ENCODE results near the gene DUSP22. TPM values are rescaled to one million over a fixed set of nuclear protein-coding genes. Genes with fewer than 3 reads are reported as not detected.
"Not testable (repeated sequence)": the region's sequence is repeated elsewhere in the genome, so short reads cannot be mapped to it uniquely, and the experiment has no call there.

Gene DUSP22
- 50.0 TPM for total RNA-seq
- long read RNA-seq, transcript DUSP22-208 (6 exons, 1,166 nt), result minor isoform, 14 of 53 reads
- long read RNA-seq, transcript DUSP22-202 (7 exons, 3,098 nt), result major isoform, 30 of 53 reads
- long read RNA-seq, partial matches to known transcripts, result 1 of 53 reads
- long read RNA-seq, other reads (novel, unspliced or antisense), result 7 of 53 reads

DNA sequence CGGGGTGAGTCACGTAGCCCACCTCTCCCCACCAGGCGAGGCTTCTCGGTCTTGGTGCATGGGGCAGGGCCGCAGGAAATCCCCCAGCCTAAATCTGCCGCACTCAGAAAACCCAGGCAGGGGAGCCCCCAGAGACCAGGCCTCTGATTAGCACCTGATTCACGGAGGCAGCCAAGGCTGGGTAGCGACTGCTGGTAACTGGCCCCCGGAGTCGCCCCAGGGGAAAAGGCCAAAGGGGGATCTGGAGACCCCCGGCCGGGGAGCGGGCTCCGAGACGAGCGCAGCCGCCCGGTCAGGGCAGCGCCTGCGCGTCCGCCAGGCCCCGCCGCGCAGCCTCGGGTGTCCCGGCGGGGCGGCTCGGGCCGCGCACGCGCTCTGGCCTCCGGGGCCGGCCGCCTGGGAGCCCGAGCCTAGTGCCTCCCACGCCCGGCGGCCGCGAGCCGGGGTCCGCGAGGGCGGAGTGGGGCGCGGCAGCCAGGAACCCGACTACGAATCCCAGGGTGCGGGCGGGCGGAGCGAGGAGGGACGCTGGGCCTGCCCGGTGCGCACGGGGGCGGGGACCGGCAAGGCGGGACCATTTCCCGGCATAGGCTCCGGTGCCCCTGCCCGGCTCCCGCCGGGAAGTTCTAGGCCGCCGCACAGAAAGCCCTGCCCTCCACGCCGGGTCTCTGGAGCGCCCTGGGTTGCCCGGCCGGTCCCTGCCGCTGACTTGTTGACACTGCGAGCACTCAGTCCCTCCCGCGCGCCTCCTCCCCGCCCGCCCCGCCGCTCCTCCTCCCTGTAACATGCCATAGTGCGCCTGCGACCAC, at the start of gene DUSP22:
Gene DUSP22, plus strand, starts transcription at position 791 of the 809 bp plus-strand sequence. CDS start 53 bp downstream, outside the sequence.
- intact Hi-C loops (cut with DNase I), result loop anchor here (5.0 kb wide), 1 partner anchor 95 kb away; no protein-coding TSS in a partner anchor
- ATAC-seq (peak; percentile 92), DNase-seq (ENCODE audit: missing footprints) (peak; percentile 95)

- ATAC-seq (no peak), DNase-seq (ENCODE audit: missing footprints) (no peak)
- intact Hi-C loops (cut with DNase I), result no loop called here
These were observed 45.9 kb upstream of the DUSP22 start for GRCh38 chr6:246352-246751.

GRCh38 chr6:247351-247750, 44.9 kb upstream of the DUSP22 start:
- intact Hi-C loops (cut with DNase I), result no loop called here
- ATAC-seq (no peak), DNase-seq (ENCODE audit: missing footprints) (no peak)

GRCh38 chr6:248046-248445, 44.2 kb upstream of the DUSP22 start:
- DNase-seq (ENCODE audit: missing footprints); ATAC-seq; intact Hi-C loops (cut with DNase I): not testable (repeated sequence)

DNA sequence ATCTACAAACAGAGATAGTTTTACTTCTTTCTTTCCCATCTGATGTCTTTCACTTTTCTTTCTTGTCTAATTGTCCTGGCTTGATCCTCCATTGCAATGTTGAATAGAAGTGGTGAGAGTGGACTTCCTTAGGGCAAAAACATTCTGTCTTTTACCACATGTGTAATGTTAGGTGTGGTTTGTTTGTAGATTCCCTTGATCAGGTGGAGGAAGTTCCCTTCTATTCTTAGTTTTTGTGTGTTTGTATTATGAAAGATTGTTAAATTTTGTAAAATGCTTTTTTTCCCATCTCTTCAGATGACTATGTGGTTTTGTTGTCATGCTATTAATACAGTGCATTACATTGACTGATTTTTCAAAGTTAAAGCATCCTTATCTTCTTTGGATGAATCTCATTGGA, 41.6 kb upstream of the DUSP22 start:
- DNase-seq (ENCODE audit: missing footprints) (no peak), ATAC-seq (no peak)
- intact Hi-C loops (cut with DNase I), result no loop called here

DNA sequence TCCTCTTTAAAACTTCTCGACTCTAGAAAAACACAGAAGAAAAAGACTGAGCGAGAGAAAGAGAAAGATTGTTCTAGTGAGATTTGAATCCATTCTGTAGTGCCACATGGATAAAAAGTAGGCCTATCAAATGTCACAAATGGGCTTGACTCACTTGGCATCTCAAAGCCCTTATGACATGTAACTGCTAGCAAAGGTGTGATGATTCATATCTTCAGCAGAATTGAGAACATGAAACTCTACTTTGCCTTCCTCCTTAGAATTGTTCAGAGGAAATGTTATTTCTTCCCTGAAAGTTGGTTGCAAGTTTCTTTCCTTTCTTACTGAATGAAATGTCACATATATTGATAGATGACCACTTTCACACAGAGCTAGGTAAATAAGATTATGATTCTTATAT, 40.4 kb upstream of the DUSP22 start:
- DNase-seq (ENCODE audit: missing footprints), result no peak
- intact Hi-C loops (cut with DNase I), result no loop called here
- ATAC-seq, result no peak

DNA sequence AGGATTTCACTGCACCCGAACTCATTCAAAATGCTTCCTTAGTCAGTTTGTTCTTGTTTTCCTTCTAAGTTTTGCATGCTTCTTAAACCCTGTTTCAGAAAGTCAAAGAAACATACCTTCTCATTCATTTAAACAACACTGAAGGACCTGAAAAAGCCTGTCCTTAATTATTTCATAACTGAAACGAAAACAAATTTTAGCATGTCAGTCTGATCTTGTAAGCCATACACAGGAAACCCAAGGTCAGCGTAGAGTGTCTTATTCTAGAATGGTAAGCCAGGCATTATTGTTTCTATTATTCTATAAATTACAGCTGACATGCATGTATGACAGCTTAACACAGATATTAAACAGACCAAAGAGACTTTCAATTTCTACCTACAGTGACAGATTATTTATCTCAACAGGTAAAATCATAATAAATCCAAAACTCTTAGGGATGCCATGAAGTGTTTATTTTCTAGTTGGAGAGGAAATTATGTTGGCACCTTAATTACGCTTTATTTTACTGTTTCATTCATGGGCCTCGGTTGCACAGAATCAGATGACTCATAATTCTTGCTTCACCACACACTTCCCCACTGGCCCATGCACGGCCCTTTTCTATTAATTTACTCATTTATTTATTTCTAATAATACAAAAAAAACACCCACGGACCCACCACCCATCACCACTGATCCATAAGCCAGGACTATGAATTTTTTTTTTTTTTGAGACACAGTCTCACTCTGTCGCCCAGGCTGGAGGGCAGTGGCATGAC, 39.3 kb upstream of the DUSP22 start:
- DNase-seq (ENCODE audit: missing footprints) (no peak), ATAC-seq (no peak)
- intact Hi-C loops (cut with DNase I), result no loop called here

GRCh38 chr6:254016-254415, 38.3 kb upstream of the DUSP22 start:
- ATAC-seq, result no peak
- DNase-seq (ENCODE audit: missing footprints), result no peak
- intact Hi-C loops (cut with DNase I), result no loop called here

DNA sequence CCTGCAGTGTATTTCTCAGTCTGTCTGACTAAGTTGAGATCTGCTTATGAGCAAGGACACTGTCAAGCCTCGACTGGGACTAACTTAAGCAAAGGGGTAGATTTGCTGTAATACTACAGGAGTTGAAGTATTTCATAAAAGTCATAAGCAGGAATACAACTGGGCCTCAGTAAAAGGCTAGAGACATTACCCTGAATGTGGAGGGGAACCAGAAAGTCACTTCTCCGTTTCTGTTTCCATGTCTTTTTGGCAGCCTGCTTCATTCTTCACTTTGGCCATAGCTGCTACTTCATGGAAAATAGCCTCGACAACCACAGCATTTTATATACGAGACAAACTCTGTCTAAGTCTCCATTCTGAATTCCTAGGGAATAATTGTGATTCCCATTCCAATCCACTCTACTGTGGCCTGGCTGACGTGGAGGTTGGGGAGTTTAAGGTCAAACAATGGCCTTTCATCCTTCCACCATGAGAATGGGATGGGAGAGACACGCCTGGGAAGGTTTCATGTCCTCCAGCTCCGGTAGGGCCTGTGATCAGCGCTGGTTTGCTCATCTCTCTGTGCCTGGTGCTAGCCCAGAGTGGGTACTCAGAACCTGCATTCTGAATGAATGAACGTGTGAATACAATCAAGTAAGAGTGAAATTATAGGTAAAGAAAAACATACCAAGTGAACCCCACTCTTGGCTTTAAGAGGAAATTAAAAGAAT, 37.1 kb upstream of the DUSP22 start:
- intact Hi-C loops (cut with DNase I), result no loop called here
- ATAC-seq, result no peak

DNA sequence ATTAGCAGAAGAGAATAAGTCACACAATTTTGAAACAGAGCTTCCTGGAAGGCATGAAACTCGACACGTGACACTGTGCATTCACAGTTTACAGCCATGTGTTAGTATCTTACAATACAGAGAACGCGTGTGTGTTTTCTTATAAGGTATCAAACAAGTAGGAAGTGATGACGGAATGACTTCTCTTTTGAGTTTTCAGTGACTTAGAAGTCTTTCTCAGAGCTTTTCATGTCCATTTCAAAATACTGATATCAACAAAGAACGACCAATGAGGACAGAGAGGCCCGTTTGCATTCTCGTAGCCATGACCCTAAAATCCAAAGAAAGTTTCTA, 36.6 kb upstream of the DUSP22 start:
- intact Hi-C loops (cut with DNase I), result no loop called here
- ATAC-seq, result no peak
- DNase-seq (ENCODE audit: missing footprints), result no peak

More for the DNA sequence above, 37.1 kb upstream of the DUSP22 start:
- DNase-seq (ENCODE audit: missing footprints), result no peak

GRCh38 chr6:256169-256568, 36.1 kb upstream of the DUSP22 start:
- DNase-seq (ENCODE audit: missing footprints) (no peak), ATAC-seq (no peak)
- intact Hi-C loops (cut with DNase I), result no loop called here

- no peak for DNase-seq (ENCODE audit: missing footprints)
- intact Hi-C loops (cut with DNase I), result no loop called here
- no peak for ATAC-seq
These were observed 35.1 kb upstream of the DUSP22 start for GRCh38 chr6:257031-257725.

- DNase-seq (ENCODE audit: missing footprints), result no peak
- intact Hi-C loops (cut with DNase I), result no loop called here
- ATAC-seq, result no peak
These were observed 34.5 kb upstream of the DUSP22 start for GRCh38 chr6:257774-258173.

GRCh38 chr6:259316-259715, 33.0 kb upstream of the DUSP22 start:
- intact Hi-C loops (cut with DNase I), result no loop called here
- ATAC-seq (no peak), DNase-seq (ENCODE audit: missing footprints) (no peak)

GRCh38 chr6:259901-260508, 32.3 kb upstream of the DUSP22 start:
- no peak for DNase-seq (ENCODE audit: missing footprints)
- intact Hi-C loops (cut with DNase I), result no loop called here
- no peak for ATAC-seq

DNA sequence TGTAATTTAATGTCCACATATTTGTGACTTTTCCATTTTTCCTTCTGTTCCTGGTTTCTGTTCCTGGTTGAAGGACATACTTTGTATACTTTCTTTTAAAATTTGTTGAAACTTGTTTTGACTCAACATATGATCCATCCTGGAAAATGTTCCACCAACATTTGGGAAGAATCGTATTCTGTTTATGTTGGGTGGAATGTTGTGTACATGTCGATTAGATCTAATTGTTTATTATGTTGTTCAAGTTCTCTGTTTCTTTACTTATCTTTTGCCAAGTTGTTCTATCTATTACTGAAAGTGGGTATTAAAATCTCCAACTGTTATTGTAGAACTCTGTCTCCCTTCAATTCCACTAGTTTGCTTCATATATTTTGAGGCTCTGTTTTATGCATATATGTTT, 27.7 kb upstream of the DUSP22 start:
- intact Hi-C loops (cut with DNase I), result no loop called here
- DNase-seq (ENCODE audit: missing footprints) (no peak), ATAC-seq (no peak)

DNA sequence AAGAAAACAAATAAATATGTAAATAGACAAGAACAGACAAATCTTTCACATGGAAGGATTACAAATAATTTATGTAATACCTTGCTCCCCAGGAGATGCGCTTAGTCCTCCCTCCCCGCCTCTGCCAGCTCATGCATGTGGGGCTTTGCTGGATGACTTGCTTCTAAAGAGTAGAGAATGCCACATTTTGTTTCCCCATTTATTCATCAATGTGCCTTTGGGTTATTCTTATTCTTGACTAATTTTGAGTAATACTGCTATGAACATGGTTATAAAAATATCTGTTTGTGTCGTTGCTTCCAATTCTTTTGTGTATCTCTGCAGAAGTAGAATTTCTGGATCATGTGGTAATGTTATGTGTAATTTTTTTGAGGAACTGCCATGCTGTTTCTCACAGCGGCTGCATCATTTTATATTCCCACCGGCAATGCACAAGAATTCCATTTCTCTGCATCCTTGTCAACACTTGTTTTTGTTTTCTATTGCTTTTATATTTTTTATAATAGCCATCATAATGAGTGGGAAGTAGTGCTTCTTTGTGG, 23.8 kb upstream of the DUSP22 start:
- no peak for ATAC-seq
- intact Hi-C loops (cut with DNase I), result no loop called here
- DNase-seq (ENCODE audit: missing footprints), result no peak

DNA sequence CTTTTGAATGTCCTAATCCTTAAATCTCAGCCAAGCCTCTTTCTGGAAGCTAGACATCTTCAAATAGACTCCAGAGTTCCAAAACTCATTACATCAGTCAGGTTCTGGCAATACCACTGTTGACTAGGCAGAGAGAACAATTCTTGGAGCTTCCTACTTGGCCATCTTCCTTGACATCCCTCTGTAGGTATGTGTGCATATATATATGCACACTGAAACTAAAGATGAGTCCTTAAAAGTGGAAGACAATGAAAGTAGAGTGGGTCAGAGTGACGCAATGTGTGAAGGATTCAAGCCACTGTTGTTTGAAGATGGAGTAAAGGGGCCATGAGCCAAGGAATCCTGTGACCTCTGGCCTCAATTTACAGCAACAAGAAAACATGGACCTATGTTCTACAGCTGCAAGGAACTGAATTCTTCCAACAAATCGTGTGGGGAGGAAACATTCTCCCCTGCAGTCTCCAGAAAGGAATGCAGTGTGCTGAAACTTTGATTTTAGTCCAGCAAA, 18.7 kb upstream of the DUSP22 start:
- intact Hi-C loops (cut with DNase I), result no loop called here
- ATAC-seq, result peak; percentile 54
- no peak for DNase-seq (ENCODE audit: missing footprints)

Data from Right ventricle myocardium inferior (tissue), 1 donor.